Measurements from ENCODE around the gene GNAS-AS1. TPM values are rescaled to one million over a fixed set of nuclear protein-coding genes. Genes with fewer than 3 reads are reported as not detected.

GNAS-AS1 gene
- total RNA-seq, 1 donor from 2014 or later = 5.9 TPM

DNA sequence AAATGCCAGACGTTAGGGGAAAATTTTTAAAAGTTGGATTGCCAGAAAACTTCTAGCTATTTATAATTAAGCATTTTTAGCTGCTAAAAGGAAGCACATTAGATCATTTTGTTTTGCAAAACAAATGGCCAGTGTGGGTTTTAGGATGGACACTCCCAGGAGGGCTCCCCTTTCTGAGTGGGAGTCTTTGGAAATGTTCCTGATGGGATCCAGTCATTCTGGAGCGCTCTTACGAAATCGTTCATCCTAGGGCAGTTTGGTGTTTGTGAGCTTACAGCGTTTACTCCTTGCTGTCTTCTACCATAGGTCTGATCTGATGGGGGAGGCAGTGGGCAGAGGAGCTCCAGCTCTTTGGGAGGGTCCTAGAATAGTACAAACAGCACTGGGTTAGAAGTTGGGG lies 16.5 kb upstream of the GNAS-AS1 start:
- H3K4me1 Mint-ChIP-seq = peaks cover 12% of the 10 kb centered on the region
- no peak for DNase-seq (ENCODE audit: low spot score in 2 of 2, unreplicated experiment in 2 of 2)
- H3K36me3 Mint-ChIP-seq = no peaks in the 10 kb centered on the region
- no peaks in the 10 kb centered on the region for H3K9me3 Mint-ChIP-seq
- H3K4me3 Mint-ChIP-seq = no peak overlapping the region
- TF ChIP-seq, protein P1, sequence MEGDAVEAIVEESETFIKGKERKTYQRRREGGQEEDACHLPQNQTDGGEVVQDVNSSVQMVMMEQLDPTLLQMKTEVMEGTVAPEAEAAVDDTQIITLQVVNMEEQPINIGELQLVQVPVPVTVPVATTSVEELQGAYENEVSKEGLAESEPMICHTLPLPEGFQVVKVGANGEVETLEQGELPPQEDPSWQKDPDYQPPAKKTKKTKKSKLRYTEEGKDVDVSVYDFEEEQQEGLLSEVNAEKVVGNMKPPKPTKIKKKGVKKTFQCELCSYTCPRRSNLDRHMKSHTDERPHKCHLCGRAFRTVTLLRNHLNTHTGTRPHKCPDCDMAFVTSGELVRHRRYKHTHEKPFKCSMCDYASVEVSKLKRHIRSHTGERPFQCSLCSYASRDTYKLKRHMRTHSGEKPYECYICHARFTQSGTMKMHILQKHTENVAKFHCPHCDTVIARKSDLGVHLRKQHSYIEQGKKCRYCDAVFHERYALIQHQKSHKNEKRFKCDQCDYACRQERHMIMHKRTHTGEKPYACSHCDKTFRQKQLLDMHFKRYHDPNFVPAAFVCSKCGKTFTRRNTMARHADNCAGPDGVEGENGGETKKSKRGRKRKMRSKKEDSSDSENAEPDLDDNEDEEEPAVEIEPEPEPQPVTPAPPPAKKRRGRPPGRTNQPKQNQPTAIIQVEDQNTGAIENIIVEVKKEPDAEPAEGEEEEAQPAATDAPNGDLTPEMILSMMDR (IDR thresholded peaks at IDR 0.05; ENCODE audit: unreplicated experiment) = no peak
- H3K27ac Mint-ChIP-seq = no peak overlapping the region
- peaks cover 4% of the 10 kb centered on the region for H3K27me3 Mint-ChIP-seq (ENCODE audit: low read depth)

DNA sequence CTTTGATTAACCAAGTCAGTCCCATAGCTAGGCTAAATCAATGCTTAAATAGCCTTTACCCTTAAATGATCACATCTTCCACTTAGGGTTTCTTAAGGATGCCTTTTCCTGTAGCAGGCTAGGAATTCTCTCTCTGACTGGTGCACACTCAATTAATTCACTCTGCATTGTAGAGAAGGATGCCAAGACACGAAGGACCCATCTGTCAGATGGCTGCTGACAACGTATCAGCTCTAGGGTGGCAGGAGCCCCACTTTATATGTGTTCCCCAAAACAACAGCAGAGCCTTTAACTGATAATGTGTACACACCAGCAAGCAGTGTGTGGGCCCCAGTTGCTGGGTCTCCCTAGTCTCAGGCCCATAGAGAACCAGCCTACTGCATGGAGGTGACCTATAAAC lies 15.1 kb upstream of the GNAS-AS1 start:
- Mint-ChIP-seq H3K27me3 (ENCODE audit: low read depth) (peaks cover 10% of the 10 kb centered on the region), H3K36me3 (no peaks in the 10 kb centered on the region), H3K4me3 (no peak overlapping the region), H3K4me1 (peaks cover 10% of the 10 kb centered on the region), H3K27ac (no peak overlapping the region), H3K9me3 (no peaks in the 10 kb centered on the region)
- TF ChIP-seq, protein P1 (IDR thresholded peaks at IDR 0.05; ENCODE audit: unreplicated experiment) = no peak
- DNase-seq (ENCODE audit: low spot score in 2 of 2, unreplicated experiment in 2 of 2) = no peak

DNA sequence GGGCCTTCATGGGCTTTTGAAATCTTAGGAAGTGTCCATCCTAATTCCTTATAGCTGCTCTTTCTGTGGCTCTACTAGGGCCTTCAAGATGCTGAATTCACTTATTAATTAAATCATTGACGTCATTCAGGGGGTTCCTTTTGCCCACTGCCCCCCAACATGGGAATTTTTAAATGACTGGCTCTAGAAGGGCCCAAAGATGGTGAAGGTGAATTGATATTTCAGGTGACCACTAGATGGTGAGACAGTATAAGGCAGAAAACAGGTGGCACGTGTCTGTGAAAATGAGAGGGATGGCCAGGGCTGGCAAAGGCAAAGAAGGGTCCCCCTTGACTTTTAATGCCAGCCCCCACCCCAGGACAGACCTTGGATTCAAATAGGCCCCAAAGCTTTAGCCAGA lies 13.6 kb upstream of the GNAS-AS1 start:
- H3K27me3 Mint-ChIP-seq (ENCODE audit: low read depth) = peaks cover 14% of the 10 kb centered on the region
- no peaks in the 10 kb centered on the region for H3K36me3 Mint-ChIP-seq
- no peak for DNase-seq (ENCODE audit: low spot score in 2 of 2, unreplicated experiment in 2 of 2)
- TF ChIP-seq, protein P1 (IDR thresholded peaks at IDR 0.05; ENCODE audit: unreplicated experiment) = no peak
- H3K9me3 Mint-ChIP-seq = no peaks in the 10 kb centered on the region
- H3K27ac Mint-ChIP-seq = no peak overlapping the region
- H3K4me3 Mint-ChIP-seq = no peak overlapping the region
- peaks cover 4% of the 10 kb centered on the region for H3K4me1 Mint-ChIP-seq

DNA sequence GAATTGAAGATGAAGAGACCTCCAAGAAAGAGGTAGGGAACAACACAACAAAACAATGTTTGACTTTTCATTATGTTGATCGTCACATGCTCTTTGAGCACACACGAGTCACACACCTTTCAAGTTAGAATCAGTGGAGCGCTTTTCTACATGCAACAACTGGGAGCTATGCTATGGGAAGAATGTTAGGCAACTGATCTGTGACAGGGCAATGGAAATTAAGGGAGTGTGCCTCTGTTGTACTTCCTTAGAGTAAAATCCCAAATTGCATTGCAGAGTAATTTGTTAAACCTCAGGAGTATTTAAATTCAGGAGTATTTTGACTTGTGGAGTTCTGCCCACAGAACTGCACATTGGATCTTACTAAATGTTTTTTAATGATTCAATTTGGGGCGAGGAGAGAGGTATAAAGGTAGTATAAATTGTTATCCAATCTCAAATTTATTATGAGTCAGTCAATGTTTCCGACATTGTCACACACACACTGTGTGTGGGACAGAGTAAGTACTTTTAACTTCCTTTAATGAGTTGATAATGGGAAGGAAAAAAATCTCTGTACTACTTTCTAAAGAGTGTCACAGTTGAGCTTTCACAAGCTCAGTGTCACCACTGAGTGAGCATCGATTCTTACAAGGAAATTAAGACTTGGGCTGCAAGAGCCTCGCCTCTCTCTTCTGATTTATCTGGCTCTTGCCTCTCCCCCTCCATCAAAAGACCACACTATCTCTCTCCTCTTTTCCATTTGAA lies 12.5 kb upstream of the GNAS-AS1 start:
- H3K27me3 Mint-ChIP-seq (ENCODE audit: low read depth) = peaks cover 22% of the 10 kb centered on the region
- DNase-seq (ENCODE audit: low spot score in 2 of 2, unreplicated experiment in 2 of 2) = no peak
- no peaks in the 10 kb centered on the region for H3K9me3 Mint-ChIP-seq
- no peak overlapping the region for H3K27ac Mint-ChIP-seq
- TF ChIP-seq, protein P1 (IDR thresholded peaks at IDR 0.05; ENCODE audit: unreplicated experiment) = no peak
- H3K4me1 Mint-ChIP-seq = no peaks in the 10 kb centered on the region
- H3K4me3 Mint-ChIP-seq = no peak overlapping the region
- H3K36me3 Mint-ChIP-seq = no peaks in the 10 kb centered on the region

DNA sequence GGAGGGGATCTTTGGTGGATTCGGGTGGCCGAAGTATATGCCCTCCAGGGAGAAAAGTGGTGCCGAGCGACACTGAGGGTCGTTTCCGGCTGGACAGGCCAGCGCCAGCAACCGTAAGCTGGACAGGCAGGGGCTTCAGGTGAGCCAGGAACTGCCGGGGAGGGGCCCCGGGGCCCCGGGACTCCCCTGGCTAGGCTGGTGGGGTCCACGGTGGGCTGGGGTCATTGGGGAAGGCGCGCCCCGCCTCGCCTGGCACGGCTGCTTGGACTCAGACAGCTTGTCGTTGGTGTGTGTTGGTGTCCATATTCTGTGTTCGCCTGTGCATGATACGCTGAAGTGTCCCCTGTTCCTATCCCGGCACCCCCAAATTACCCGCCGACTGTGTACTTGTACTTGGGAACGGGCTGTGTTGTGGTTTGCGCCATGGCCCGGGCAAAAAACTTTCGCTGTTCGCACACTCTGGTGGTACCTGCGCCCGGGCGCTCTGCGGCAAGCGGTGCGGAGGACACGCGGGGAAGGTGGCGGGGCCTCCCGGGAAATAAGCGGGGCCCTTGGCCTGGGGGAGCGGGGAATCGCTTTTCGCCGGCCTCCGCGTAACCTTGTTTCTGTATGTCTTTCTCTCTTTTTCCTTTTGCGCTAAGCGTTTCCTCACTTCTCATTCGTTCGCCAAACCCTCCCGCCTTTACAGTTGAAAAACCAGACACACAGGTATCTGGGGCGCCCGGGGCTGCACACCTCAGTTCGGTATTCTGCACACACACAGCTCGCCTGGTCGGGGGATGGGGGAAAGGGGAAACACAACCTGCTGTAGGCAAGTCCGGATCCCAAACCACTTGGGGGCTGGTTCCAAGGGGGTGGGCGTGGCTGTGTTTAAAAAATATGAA lies 5.0 kb upstream of the GNAS-AS1 start:
- no peak for DNase-seq (ENCODE audit: low spot score in 2 of 2, unreplicated experiment in 2 of 2)
- no peaks in the 10 kb centered on the region for H3K36me3 Mint-ChIP-seq
- H3K27me3 Mint-ChIP-seq (ENCODE audit: low read depth) = peaks cover 82% of the 10 kb centered on the region
- H3K4me3 Mint-ChIP-seq = peak overlapping the region; percentile 63
- H3K4me1 Mint-ChIP-seq = peaks cover 28% of the 10 kb centered on the region
- H3K27ac Mint-ChIP-seq = no peak overlapping the region
- H3K9me3 Mint-ChIP-seq = no peaks in the 10 kb centered on the region
- TF ChIP-seq, protein P1 (IDR thresholded peaks at IDR 0.05; ENCODE audit: unreplicated experiment) = no peak

Measured in mesothelial cell of epicardium (in vitro differentiated cells).